Astrocyte (in vitro differentiated cells and primary cell): ENCODE data around the gene FAF2.

Source experiments
- EZH2 ChIP-seq: IDR thresholded peaks from 2 replicates; pipeline ENCODE4 v1.6.1; 2012; ENCODE audit warnings: mild to moderate bottlenecking, low read length, inconsistent platforms; ENCODE audit not compliant: insufficient read depth
- TF ChIP-seq, protein P1 (sequence below): IDR thresholded peaks from 2 replicates; pipeline ENCODE4 v1.5.1; 2011; ENCODE audit warnings: low read depth, mild to moderate bottlenecking, inconsistent platforms, low read length, moderate library complexity; ENCODE audit not compliant: insufficient read depth

DNA sequence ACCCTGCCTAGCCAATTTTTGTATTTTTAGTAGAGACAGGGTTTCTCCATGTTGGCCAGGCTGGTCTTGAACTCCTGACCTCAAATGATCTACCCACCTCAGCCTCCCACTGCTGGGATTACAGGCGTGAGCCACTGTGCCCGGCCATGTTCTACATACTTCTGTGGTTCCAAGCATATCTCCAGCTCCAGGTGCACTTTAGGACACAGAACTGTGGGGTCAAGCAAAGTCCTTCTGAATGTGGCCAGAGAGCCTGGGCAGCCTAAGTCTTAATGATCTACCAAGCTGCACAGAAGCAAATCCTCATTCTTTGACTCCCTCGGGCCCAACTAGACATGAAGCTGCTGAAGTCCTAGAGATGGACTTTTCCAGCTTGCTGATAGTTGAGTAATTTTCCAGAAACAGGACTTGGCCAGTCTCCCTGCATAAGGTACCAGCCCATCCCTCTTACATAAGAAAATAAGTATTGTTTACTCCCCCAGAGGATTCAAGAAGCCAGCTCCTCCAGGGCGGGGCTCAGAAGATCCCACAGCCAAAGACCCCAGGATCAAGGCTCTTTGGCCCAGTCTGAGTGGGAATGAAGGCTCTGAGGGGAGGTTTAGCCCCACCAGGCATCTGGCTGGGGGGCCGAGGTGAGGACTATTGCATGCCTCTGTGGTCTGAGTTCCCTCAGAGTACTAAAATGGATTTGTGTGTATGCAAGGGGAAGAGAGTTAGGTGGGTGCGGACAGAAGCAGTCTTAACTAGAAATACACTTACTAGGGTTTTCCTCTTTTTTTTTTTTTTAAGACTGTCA lies 40.5 kb upstream of the FAF2 start:
- TF ChIP-seq, protein P1, sequence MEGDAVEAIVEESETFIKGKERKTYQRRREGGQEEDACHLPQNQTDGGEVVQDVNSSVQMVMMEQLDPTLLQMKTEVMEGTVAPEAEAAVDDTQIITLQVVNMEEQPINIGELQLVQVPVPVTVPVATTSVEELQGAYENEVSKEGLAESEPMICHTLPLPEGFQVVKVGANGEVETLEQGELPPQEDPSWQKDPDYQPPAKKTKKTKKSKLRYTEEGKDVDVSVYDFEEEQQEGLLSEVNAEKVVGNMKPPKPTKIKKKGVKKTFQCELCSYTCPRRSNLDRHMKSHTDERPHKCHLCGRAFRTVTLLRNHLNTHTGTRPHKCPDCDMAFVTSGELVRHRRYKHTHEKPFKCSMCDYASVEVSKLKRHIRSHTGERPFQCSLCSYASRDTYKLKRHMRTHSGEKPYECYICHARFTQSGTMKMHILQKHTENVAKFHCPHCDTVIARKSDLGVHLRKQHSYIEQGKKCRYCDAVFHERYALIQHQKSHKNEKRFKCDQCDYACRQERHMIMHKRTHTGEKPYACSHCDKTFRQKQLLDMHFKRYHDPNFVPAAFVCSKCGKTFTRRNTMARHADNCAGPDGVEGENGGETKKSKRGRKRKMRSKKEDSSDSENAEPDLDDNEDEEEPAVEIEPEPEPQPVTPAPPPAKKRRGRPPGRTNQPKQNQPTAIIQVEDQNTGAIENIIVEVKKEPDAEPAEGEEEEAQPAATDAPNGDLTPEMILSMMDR, result no peak
- TF ChIP-seq EZH2, result no peak
